Measurements from ENCODE around the gene MPPED2. TPM values are rescaled to one million over a fixed set of nuclear protein-coding genes. Genes with fewer than 3 reads are reported as not detected.

The MPPED2 gene
- total RNA-seq, 1 experiment from 2014 or later, result not detected

- Histone ChIP-seq H3K27ac (ENCODE audit: low read depth, low read length) (no peak overlapping the region), H3K4me3 (replicated peaks in 1 of 2; ENCODE audit: low read depth in 1 of 2, low read length in 2 of 2) (no peak overlapping the region), H3K4me1 (ENCODE audit: control insufficient read depth in 1 of 2, insufficient read depth in 2 of 2, low read length in 2 of 2) (no peaks in the 10 kb centered on the region), H3K79me2 (ENCODE audit: insufficient read depth, low read length) (no peaks in the 10 kb centered on the region), H4K20me1 (ENCODE audit: insufficient read depth) (no peaks in the 10 kb centered on the region), H3K4me2 (ENCODE audit: low read length) (no peak overlapping the region), H2AFZ (ENCODE audit: low read depth, low read length, poor library complexity, severe bottlenecking) (no peak overlapping the region), H3K9me2 (ENCODE audit: insufficient read depth) (no peaks in the 10 kb centered on the region), H3K27me3 (ENCODE audit: insufficient read depth, low read length) (no peaks in the 10 kb centered on the region), H3K9ac (ENCODE audit: low read length) (no peak overlapping the region), H3K36me3 (ENCODE audit: control insufficient read depth in 1 of 2, insufficient read depth in 2 of 2, low read length in 2 of 2) (no peaks in the 10 kb centered on the region), H3K9me3 (ENCODE audit: control insufficient read depth in 1 of 2, insufficient read depth in 1 of 2, low read depth in 1 of 2, low read length in 2 of 2) (no peaks in the 10 kb centered on the region)
- BruUV-seq (replicated peaks), result no TSS peak
- no peak for TF ChIP-seq YY1 (IDR thresholded peaks at IDR 0.05; ENCODE audit: extremely low read depth, insufficient replicate concordance, low read depth, low read length)
- no peak for TF ChIP-seq CEBPB (IDR thresholded peaks at IDR 0.05; ENCODE audit: low read depth)
- no peak for TF ChIP-seq CTCF (IDR thresholded peaks at IDR 0.05 in 2 of 3, conservative IDR thresholded peaks at IDR 0.05 in 1 of 3; ENCODE audit: borderline replicate concordance in 1 of 3, insufficient read depth in 1 of 3, low read depth in 2 of 3, low read length in 2 of 3)
- no peak for TF ChIP-seq RAD21 (IDR thresholded peaks at IDR 0.05; ENCODE audit: low read depth)
- no peak for TF ChIP-seq CBX3 (IDR thresholded peaks at IDR 0.05; ENCODE audit: low read depth)
- TF ChIP-seq FOSL1 (IDR thresholded peaks at IDR 0.05; ENCODE audit: low read depth), result no peak
- TF ChIP-seq REST (IDR thresholded peaks at IDR 0.05; ENCODE audit: low read depth), result no peak
- TF ChIP-seq EZH2 (IDR thresholded peaks at IDR 0.05), result no peak
- no peak for TF ChIP-seq ELF1 (IDR thresholded peaks at IDR 0.05; ENCODE audit: borderline replicate concordance, low read depth)
- TF ChIP-seq POLR2AphosphoS5 (IDR thresholded peaks at IDR 0.05; ENCODE audit: low read depth, low read length), result no peak
- TF ChIP-seq MAX (IDR thresholded peaks at IDR 0.05), result no peak
- TF ChIP-seq SP1 (IDR thresholded peaks at IDR 0.05; ENCODE audit: low read depth), result no peak
- TF ChIP-seq EGR1 (IDR thresholded peaks at IDR 0.05; ENCODE audit: low read depth), result no peak
- TF ChIP-seq POLR2A (IDR thresholded peaks at IDR 0.05; ENCODE audit: borderline replicate concordance, extremely low read depth, insufficient read depth, insufficient read length), result no peak
- TF ChIP-seq ATF3 (IDR thresholded peaks at IDR 0.05), result no peak
- ChIA-PET POLR2A (no interaction called here), RAD21 (ENCODE audit: low non-redundant PET in 1 of 2, low total read pairs in 2 of 2, uncharacterized antibody in 2 of 2, unreplicated experiment in 2 of 2) (no interaction called here), CTCF (no interaction called here)
- intact Hi-C loops (cut with micrococcal nuclease), result no loop called here
- no peak for DNase-seq (ENCODE audit: low read depth, low spot score)
- no peak for ATAC-seq
These were observed 17.2 kb upstream of the MPPED2 start for GRCh38 chr11:30603357-30603756.
